HepG2 (cell line): ENCODE measurements around the gene CCT3. TPM values are rescaled to one million over a fixed set of nuclear protein-coding genes. Genes with fewer than 3 reads are reported as not detected.

Experiments used
- ATF3 ChIP-seq: sonication (generic); formaldehyde crosslinking; IDR thresholded peaks from 2 replicates; pipeline ENCODE4 v1.4.0; 2020; ENCODE audit warnings: missing genetic modification reagents
- ATM ChIP-seq: fragments of 450-650 bp; IDR thresholded peaks from 2 replicates; pipeline ENCODE4 v1.7.1; 2017; ENCODE audit warnings: mild to moderate bottlenecking, borderline replicate concordance
- EHMT2 ChIP-seq: fragments of 200-600 bp; sonication (generic); IDR thresholded peaks from 2 replicates; pipeline ENCODE4 v1.7.0; 2017; ENCODE audit warnings: antibody characterized with exemption, low read depth, low read length, borderline replicate concordance
- HIVEP1 ChIP-seq: sonication (generic); formaldehyde crosslinking; IDR thresholded peaks from 2 replicates; pipeline ENCODE4 v1.4.0; 2020; ENCODE audit warnings: mild to moderate bottlenecking, missing genetic modification reagents
- HOXA5 ChIP-seq: sonication (generic); formaldehyde crosslinking; IDR thresholded peaks from 2 replicates; pipeline ENCODE4 v1.4.0; 2020; ENCODE audit warnings: missing genetic modification reagents
- IKZF5 ChIP-seq: IDR thresholded peaks from 2 replicates; pipeline ENCODE4 v1.6.1; 2018; ENCODE audit warnings: missing genetic modification reagents, mild to moderate bottlenecking, missing compliant biosample characterization
- IRF2 ChIP-seq: IDR thresholded peaks from 2 replicates; pipeline ENCODE4 v1.6.1; 2018; ENCODE audit warnings: missing genetic modification reagents, missing compliant biosample characterization
- KAT7 ChIP-seq: IDR thresholded peaks from 2 replicates; pipeline ENCODE4 v1.6.1; 2018; ENCODE audit warnings: borderline replicate concordance, missing compliant biosample characterization
- LBX2 ChIP-seq: sonication (generic); formaldehyde crosslinking; IDR thresholded peaks from 2 replicates; pipeline ENCODE4 v1.5.0; 2020; ENCODE audit warnings: missing genetic modification reagents, mild to moderate bottlenecking, borderline replicate concordance
- NCOR1 ChIP-seq: fragments of 200-600 bp; sonication (generic); IDR thresholded peaks from 2 replicates; pipeline ENCODE4 v1.7.0; 2017; ENCODE audit warnings: antibody characterized with exemption, low read length, borderline replicate concordance
- NR0B2 ChIP-seq: sonication (generic); formaldehyde crosslinking; IDR thresholded peaks from 2 replicates; pipeline ENCODE4 v1.4.0; 2020; ENCODE audit warnings: mild to moderate bottlenecking, missing genetic modification reagents
- NRL ChIP-seq: sonication (generic); formaldehyde crosslinking; IDR thresholded peaks from 2 replicates; pipeline ENCODE4 v1.5.0; 2020; ENCODE audit warnings: missing genetic modification reagents, mild to moderate bottlenecking, moderate library complexity, borderline replicate concordance
- PAX8 ChIP-seq: sonication (generic); formaldehyde crosslinking; IDR thresholded peaks from 2 replicates; pipeline ENCODE4 v1.8.0; 2022; ENCODE audit warnings: mild to moderate bottlenecking, missing genetic modification reagents, borderline replicate concordance
- RFXANK ChIP-seq: IDR thresholded peaks from 2 replicates; pipeline ENCODE4 v1.6.1; 2016
- THAP11 ChIP-seq: IDR thresholded peaks from 2 replicates; pipeline ENCODE4 v1.6.1; 2016; ENCODE audit warnings: missing biosample characterization, missing genetic modification reagents
- ZBTB37 ChIP-seq: sonication (generic); formaldehyde crosslinking; IDR thresholded peaks from 2 replicates; pipeline ENCODE4 v1.4.0; 2020; ENCODE audit warnings: mild to moderate bottlenecking, missing genetic modification reagents
- ZNF207 ChIP-seq: fragments of 450-650 bp; IDR thresholded peaks from 2 replicates; pipeline ENCODE4 v1.6.1; 2016; ENCODE audit warnings: antibody characterized with exemption, borderline replicate concordance
- ZNF280D ChIP-seq: sonication (generic); formaldehyde crosslinking; IDR thresholded peaks from 2 replicates; pipeline ENCODE4 v1.5.1; 2020; ENCODE audit warnings: mild to moderate bottlenecking, missing genetic modification reagents
- ZNF34 ChIP-seq: sonication (generic); formaldehyde crosslinking; IDR thresholded peaks from 2 replicates; pipeline ENCODE4 v1.4.0; 2020; ENCODE audit warnings: mild to moderate bottlenecking, missing genetic modification reagents, borderline replicate concordance
- ZNF749 ChIP-seq: sonication (generic); formaldehyde crosslinking; IDR thresholded peaks from 2 replicates; pipeline ENCODE4 v1.8.0; 2022; ENCODE audit warnings: mild to moderate bottlenecking, missing genetic modification reagents, moderate library complexity, borderline replicate concordance
- ZNF780A ChIP-seq: sonication (generic); formaldehyde crosslinking; IDR thresholded peaks from 2 replicates; pipeline ENCODE4 v1.8.0; 2022; ENCODE audit warnings: mild to moderate bottlenecking, missing genetic modification reagents, moderate library complexity
- ZNF841 ChIP-seq: sonication (generic); formaldehyde crosslinking; IDR thresholded peaks from 2 replicates; pipeline ENCODE4 v1.8.1; 2023; ENCODE audit warnings: missing genetic modification reagents, borderline replicate concordance
- polyA plus RNA-seq, 8 experiments: library from polyadenylated mRNA; depleted of rRNA in 3 of 8; stranded (reverse) in 7 of 8; unstranded in 1 of 8; fragments of >200 nt; fragmentation: Illumina TruSeq in 4 of 8; extraction: Trizol in 4 of 8; gene quantifications; 2 replicates each; pipeline versions ENCODE4 v1.2.1 to v1.2.3, GENCODE V29; 2011 to 2016; ENCODE audit warnings: low read depth in 4 of 8, missing spikeins in 1 of 8, mixed read lengths in 1 of 8; ENCODE audit not compliant: insufficient read depth in 1 of 8
- total RNA-seq, 5 experiments: library from RNA; depleted of rRNA; stranded (reverse); fragments of >200 nt; fragmentation: Illumina TruSeq; extraction: Trizol; gene quantifications; 2 replicates each; pipeline ENCODE4 v1.2.3, GENCODE V29; 2016; ENCODE audit warnings: low read depth in 1 of 5

Gene CCT3
- total and polyA plus RNA-seq, 2 of the 13 experiments (the other 11 are each of a cell fraction or from before 2014, with no cell fraction given), result 319 to 615 TPM

- TF ChIP-seq EHMT2 (no peak), ZNF841 (CRISPR knock-in tag) (no peak), RFXANK (0 out of 2 replicates have a peak, but pooled peaks have one; percentile 35), ATF3 (CRISPR knock-in tag) (no peak; the same call in 1 of the 2 replicates), NCOR1 (no peak), ZNF780A (CRISPR knock-in tag) (no peak), ATM (no peak), IRF2 (CRISPR knock-in tag) (peak; percentile 84; the same call in 1 of the 2 replicates), ZNF34 (no peak), NR0B2 (CRISPR knock-in tag) (peak; percentile 29; the same call in 1 of the 2 replicates), IKZF5 (CRISPR knock-in tag) (peak; percentile 56; the same call in 1 of the 2 replicates), HOXA5 (CRISPR knock-in tag) (0 out of 2 replicates have a peak, but pooled peaks have one; percentile 18), LBX2 (CRISPR knock-in tag) (0 out of 2 replicates have a peak, but pooled peaks have one; percentile 61), ZNF280D (CRISPR knock-in tag) (no peak), THAP11 (CRISPR knock-in tag) (peak; percentile 70), ZBTB37 (CRISPR knock-in tag) (no peak), HIVEP1 (CRISPR knock-in tag) (peak; percentile 42; the same call in 1 of the 2 replicates), NRL (no peak; the same call in 1 of the 2 replicates), ZNF749 (no peak), PAX8 (no peak), KAT7 (no peak), ZNF207 (no peak)
These were observed 18.9 kb upstream of the CCT3 start (continued) for GRCh38 chr1:156356875-156357534.
